OCI-LY3 (cell line): Measurements from ENCODE around the gene VGLL4.
"Not testable (repeated sequence)": the region's sequence is repeated elsewhere in the genome, so short reads cannot be mapped to it uniquely, and the experiment has no call there.

Experiments used
- H2AFZ ChIP-seq: fragments of 200-600, 300-600 bp; shearing (Covaris generic); 2 replicates; pipeline ENCODE4 v1.6.0; 2014; ENCODE audit warnings: antibody characterized with exemption, low read depth, low read length
- H3K27ac ChIP-seq: fragments of 200-600, 300-600 bp; sonication (generic); 2 replicates; pipeline ENCODE4 v1.5.1; 2014; ENCODE audit warnings: mild to moderate bottlenecking, low read length, moderate library complexity, mixed read lengths
- H3K27me3 ChIP-seq: fragments of 200-600, 300-600 bp; sonication (generic); 2 replicates; pipeline ENCODE4 v1.6.1; 2014; ENCODE audit warnings: low read depth, low read length, mixed read lengths
- H3K36me3 ChIP-seq: fragments of 200-600, 300-600 bp; sonication (generic); replicated peaks from 2 replicates; pipeline ENCODE3; 2014; ENCODE audit warnings: low read depth, low read length, mixed read lengths
- H3K4me1 ChIP-seq: fragments of 300-600, 200-600 bp; sonication (generic); 2 replicates; pipeline ENCODE4 v1.6.1; 2014; ENCODE audit warnings: low read length, mixed read lengths
- H3K4me2 ChIP-seq: fragments of 200-600, 300-600 bp; sonication (generic); 2 replicates; pipeline ENCODE4 v1.6.1; 2014; ENCODE audit warnings: low read length, mixed read lengths
- H3K4me3 ChIP-seq: fragments of 300-600, 200-600 bp; sonication (generic); 2 replicates; pipeline ENCODE4 v1.5.1; 2014; ENCODE audit warnings: antibody characterized with exemption, mild to moderate bottlenecking, low read length, moderate library complexity
- H3K79me2 ChIP-seq: fragments of 300-600, 200-600 bp; shearing (Covaris generic); 2 replicates; pipeline ENCODE4 v1.6.1; 2014; ENCODE audit warnings: mild to moderate bottlenecking, low read length, mixed read lengths
- H3K9ac ChIP-seq: fragments of 300-600, 200-600 bp; shearing (Covaris generic); 2 replicates; pipeline ENCODE4 v1.6.0; 2014; ENCODE audit warnings: mild to moderate bottlenecking, low read length, moderate library complexity
- H3K9me3 ChIP-seq: fragments of 200-600, 300-600 bp; shearing (Covaris generic); 2 replicates; pipeline ENCODE4 v1.6.1; 2014; ENCODE audit warnings: low read length, mixed read lengths; ENCODE audit not compliant: insufficient read depth
- H4K20me1 ChIP-seq: fragments of 200-600, 300-600 bp; sonication (generic); 2 replicates; pipeline ENCODE4 v1.6.1; 2016; ENCODE audit warnings: low read length, mixed read lengths; ENCODE audit not compliant: insufficient read depth
- CTCF ChIP-seq: fragments of 200-600, 300-600 bp; sonication (generic); IDR thresholded peaks from 2 replicates; pipeline ENCODE4 v1.5.1; 2014; ENCODE audit warnings: antibody characterized with exemption, low read length, low read depth
- EZH2phosphoT487 ChIP-seq: fragments of 200-600 bp; shearing (Covaris generic); IDR thresholded peaks from 2 replicates; pipeline ENCODE4 v1.6.1; 2018; ENCODE audit warnings: antibody characterized with exemption, mixed run types, low read depth

VGLL4 gene

DNA sequence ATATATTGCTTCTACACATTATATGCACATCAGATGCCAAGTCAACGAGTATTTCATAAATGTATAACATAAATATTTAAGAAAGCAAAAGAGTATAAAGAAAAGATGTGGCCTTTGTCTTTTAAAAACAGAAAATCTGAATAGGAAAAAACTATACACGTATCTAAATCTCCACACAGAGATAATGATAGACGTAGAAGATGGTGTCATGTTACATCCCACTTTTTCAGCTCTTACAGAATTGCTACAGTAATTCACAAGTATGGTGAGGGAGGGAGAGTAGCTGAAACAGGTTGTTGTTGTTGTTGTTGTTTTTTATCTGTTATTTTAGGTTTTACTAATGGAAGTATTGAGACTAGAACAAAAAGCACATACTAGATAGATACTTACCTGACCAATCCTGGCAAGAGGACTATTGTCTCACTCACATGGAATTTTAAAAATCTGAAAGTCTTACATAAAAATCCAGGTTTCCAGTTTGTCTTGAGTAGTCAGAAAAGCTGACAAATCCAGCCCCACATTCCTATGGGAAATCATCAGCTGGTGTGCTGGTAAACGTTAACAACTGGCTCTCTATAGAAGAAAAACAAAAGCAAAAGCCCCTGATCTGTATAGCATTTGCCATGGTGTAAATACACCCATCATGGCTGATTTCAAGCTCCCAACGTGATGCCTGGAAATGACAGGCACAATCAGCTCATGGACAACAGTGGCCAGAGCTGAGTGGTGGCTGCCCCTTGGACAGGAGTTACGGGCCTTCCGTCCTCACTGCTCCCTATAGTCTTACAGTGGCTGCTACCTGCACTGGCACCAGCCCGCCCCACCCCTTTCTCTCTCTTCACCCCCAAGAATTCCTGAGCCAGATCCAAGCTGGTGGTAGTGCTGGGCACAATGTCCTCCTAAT is 47.4 kb upstream of the VGLL4 start:
- Histone ChIP-seq H3K4me3 (no peak overlapping the region), H3K4me1 (no peaks in the 10 kb centered on the region), H3K9me3 (no peaks in the 10 kb centered on the region), H2AFZ (no peak overlapping the region), H3K27me3 (no peaks in the 10 kb centered on the region), H3K79me2 (no peaks in the 10 kb centered on the region), H4K20me1 (no peaks in the 10 kb centered on the region), H3K4me2 (no peak overlapping the region), H3K9ac (no peak overlapping the region), H3K36me3 (no peaks in the 10 kb centered on the region), H3K27ac (no peak overlapping the region)
- TF ChIP-seq EZH2phosphoT487 (no peak), CTCF (no peak)

DNA sequence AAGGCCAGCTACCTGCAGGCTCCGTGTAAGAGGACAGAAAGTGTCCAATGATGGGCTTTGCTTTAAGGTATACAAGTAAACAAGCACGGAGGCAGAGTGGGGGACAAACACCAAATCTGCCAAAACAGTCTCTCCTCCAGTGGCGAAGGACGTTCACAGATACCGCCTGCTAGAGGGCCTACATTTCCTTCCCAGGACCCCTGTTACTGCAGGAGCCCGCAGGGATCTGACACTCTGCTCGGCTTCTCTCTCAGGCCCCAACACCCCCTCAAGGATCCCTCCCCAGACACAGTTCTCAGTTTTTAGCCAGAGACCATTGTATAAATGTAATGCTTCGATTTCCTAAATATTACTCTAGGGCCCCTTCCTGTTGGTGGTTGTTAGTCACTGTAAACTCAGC is 46.0 kb upstream of the VGLL4 start:
- no peaks in the 10 kb centered on the region for H3K9me3 ChIP-seq
- no peaks in the 10 kb centered on the region for H3K27me3 ChIP-seq
- H4K20me1 ChIP-seq = no peaks in the 10 kb centered on the region
- no peak overlapping the region for H3K4me3 ChIP-seq
- H2AFZ ChIP-seq = no peak overlapping the region
- no peaks in the 10 kb centered on the region for H3K4me1 ChIP-seq
- no peak overlapping the region for H3K9ac ChIP-seq
- H3K79me2 ChIP-seq = no peaks in the 10 kb centered on the region
- no peak overlapping the region for H3K4me2 ChIP-seq
- no peak overlapping the region for H3K27ac ChIP-seq
- TF ChIP-seq EZH2phosphoT487 (no peak), CTCF (no peak)
- H3K36me3 ChIP-seq = no peaks in the 10 kb centered on the region

DNA sequence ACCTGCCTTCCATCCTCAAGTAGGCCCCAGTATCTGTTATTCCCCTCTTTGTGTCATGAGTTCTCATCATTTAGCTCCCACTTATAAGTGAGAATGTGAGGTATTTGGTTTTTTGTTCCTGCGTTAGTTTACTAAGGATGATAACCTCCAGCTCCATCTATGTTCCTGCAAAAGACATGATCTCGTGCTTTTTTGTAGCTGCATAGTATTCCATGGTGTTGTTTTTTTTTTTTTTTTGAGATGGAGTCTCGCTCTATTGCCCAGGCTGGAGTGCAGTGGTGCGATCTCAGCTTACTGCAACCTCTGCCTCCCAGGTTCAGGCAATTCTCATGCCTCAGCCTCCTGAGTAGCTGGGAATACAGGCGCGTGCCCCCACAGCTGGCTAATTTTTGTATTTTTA is 41.3 kb upstream of the VGLL4 start:
- H3K27me3 ChIP-seq, H3K79me2 ChIP-seq, H4K20me1 ChIP-seq: not testable (repeated sequence)

DNA sequence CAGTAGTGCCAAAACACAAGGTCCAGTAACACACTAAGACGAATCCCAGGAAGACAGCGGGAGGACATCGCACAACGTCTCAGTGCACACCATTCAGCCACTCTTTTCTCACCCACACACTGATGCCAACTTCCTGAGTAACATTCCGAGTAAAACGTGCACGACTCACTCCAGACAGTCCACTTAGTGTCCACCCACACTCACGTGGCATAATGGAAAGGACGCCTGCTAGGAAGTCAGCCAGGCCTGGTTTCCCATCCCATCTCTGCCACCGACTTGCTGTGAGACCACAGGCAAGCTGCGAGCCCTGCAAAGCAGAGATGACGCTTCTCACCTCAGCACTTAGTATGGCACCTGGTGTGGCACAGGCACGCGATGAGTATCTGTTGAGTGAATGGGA is 36.8 kb upstream of the VGLL4 start:
- H3K9ac ChIP-seq = no peak overlapping the region
- no peaks in the 10 kb centered on the region for H3K36me3 ChIP-seq
- H3K27ac ChIP-seq = no peak overlapping the region
- no peaks in the 10 kb centered on the region for H4K20me1 ChIP-seq
- no peak overlapping the region for H3K4me2 ChIP-seq
- no peaks in the 10 kb centered on the region for H3K9me3 ChIP-seq
- no peaks in the 10 kb centered on the region for H3K79me2 ChIP-seq
- H2AFZ ChIP-seq = no peak overlapping the region
- H3K4me1 ChIP-seq = no peaks in the 10 kb centered on the region
- TF ChIP-seq CTCF (no peak), EZH2phosphoT487 (no peak)
- H3K4me3 ChIP-seq = no peak overlapping the region
- H3K27me3 ChIP-seq = no peaks in the 10 kb centered on the region

More for the DNA sequence above, 41.3 kb upstream of the VGLL4 start:
- not testable (repeated sequence) for H2AFZ ChIP-seq, H3K27ac ChIP-seq, H3K4me1 ChIP-seq, H3K4me3 ChIP-seq, H3K4me2 ChIP-seq, H3K9me3 ChIP-seq, H3K9ac ChIP-seq, H3K36me3 ChIP-seq
